ENCODE data around the gene CABS1.

The CABS1 gene

GRCh38 chr4:70380578-70380977 lies 45.8 kb downstream of the CABS1 start:
- in situ Hi-C loops (cut with MboI; ENCODE audit: low sequenced_read_pairs) = no loop called here

- in situ Hi-C loops (cut with MboI; ENCODE audit: low sequenced_read_pairs) = no loop called here
Measured at GRCh38 chr4:70382691-70383181, 48.0 kb downstream of the CABS1 start, which contains the start of gene SMR3B. SMR3B (plus strand) TSS chr4:70383131; CDS start chr4:70384511, 1,380 bp downstream.
